MCF 10A (cell line): ENCODE measurements around the gene PPP1R12A. TPM values are rescaled to one million over a fixed set of nuclear protein-coding genes. Genes with fewer than 3 reads are reported as not detected.
"Not testable (repeated sequence)": the region's sequence is repeated elsewhere in the genome, so short reads cannot be mapped to it uniquely, and the experiment has no call there.

Source experiments
- BruUV-seq: library from RNA; stranded (reverse); fragments of 400-500 nt; replicated peaks from 2 replicates; lab custom pipeline; 2021; lab: Mats Ljungman, UMichigan
- CTCF ChIA-PET: fragments of 300-600 bp; sonication (Branson Sonifier 250); formaldehyde crosslinking; extraction: SDS; loops from one replicate; lab custom pipeline; 2021; ENCODE audit warnings: antibody characterized with exemption, inconsistent platforms; lab: Yijun Ruan, JAX
- POLR2A ChIA-PET: fragments of 300-600, 350-650 bp; sonication (Branson Sonifier 250); formaldehyde crosslinking; extraction: SDS; loops from one replicate; lab custom pipeline; 2020; ENCODE audit warnings: antibody characterized with exemption, inconsistent platforms; lab: Yijun Ruan, JAX
- DNase-seq: peaks from one replicate; pipeline ENCODE4 v3.0.0-alpha.2; 2018; ENCODE audit not compliant: unreplicated experiment
- H3K27ac Mint-ChIP-seq: one replicate; pipeline ENCODE4 v1.8.0; 2022; ENCODE audit warnings: mild to moderate bottlenecking, low read depth, mixed read lengths; ENCODE audit not compliant: unreplicated experiment
- H3K27me3 Mint-ChIP-seq: one replicate; pipeline ENCODE4 v1.8.0; 2022; ENCODE audit warnings: mixed read lengths; ENCODE audit not compliant: insufficient read depth, unreplicated experiment
- H3K36me3 Mint-ChIP-seq: one replicate; pipeline ENCODE4 v1.8.0; 2022; ENCODE audit warnings: mild to moderate bottlenecking, moderate library complexity, mixed read lengths; ENCODE audit not compliant: insufficient read depth, unreplicated experiment
- H3K4me1 Mint-ChIP-seq: one replicate; pipeline ENCODE4 v1.8.0; 2022; ENCODE audit warnings: mixed read lengths; ENCODE audit not compliant: insufficient read depth, unreplicated experiment
- H3K4me3 Mint-ChIP-seq: one replicate; pipeline ENCODE4 v1.8.0; 2022; ENCODE audit warnings: mild to moderate bottlenecking, moderate library complexity, mixed read lengths; ENCODE audit not compliant: unreplicated experiment
- H3K9me3 Mint-ChIP-seq: one replicate; pipeline ENCODE4 v1.8.0; 2022; ENCODE audit warnings: mixed read lengths; ENCODE audit not compliant: unreplicated experiment
- CTCF ChIP-seq: fragments of 200-600 bp; IDR thresholded peaks from one replicate; pipeline ENCODE4 v1.8.0; 2022; ENCODE audit warnings: antibody characterized with exemption, mild to moderate bottlenecking; ENCODE audit not compliant: unreplicated experiment
- intact Hi-C: fragments of 100-400 bp; cut with micrococcal nuclease; formaldehyde crosslinking; loops from 2 replicates; pipeline ENCODE4 v1.14.1; 2022
- total RNA-seq: library from RNA; stranded (reverse); gene quantifications from 2 replicates; pipeline ENCODE4 v1.2.3, GENCODE V29; 2022

The PPP1R12A gene
- total RNA-seq, 1 experiment from 2014 or later: 78.0 TPM

- no peak for DNase-seq
- H3K9me3 Mint-ChIP-seq: no peaks in the 10 kb centered on the region
- peaks cover 6% of the 10 kb centered on the region for H3K4me1 Mint-ChIP-seq
- intact Hi-C loops: no loop called here
- no peak for TF ChIP-seq CTCF
- H3K36me3 Mint-ChIP-seq: no peaks in the 10 kb centered on the region
- H3K27ac Mint-ChIP-seq: no peak overlapping the region
- ChIA-PET POLR2A (interaction anchor here (0.5 to 0.8 kb wide), 2 partner anchors 11 to 100 kb away, joined by 3 read pairs; partner anchors contain the start of gene PPP1R12A), CTCF (no interaction called here)
- H3K4me3 Mint-ChIP-seq: no peak overlapping the region
- BruUV-seq: no TSS peak
- peaks cover 9% of the 10 kb centered on the region for H3K27me3 Mint-ChIP-seq
These were observed 10.5 kb upstream of the PPP1R12A start for GRCh38 chr12:79945433-79945832.

GRCh38 chr12:79944565-79944964 is 9.7 kb upstream of the PPP1R12A start:
- Mint-ChIP-seq H3K27me3 (peaks cover 7% of the 10 kb centered on the region), H3K36me3 (no peaks in the 10 kb centered on the region), H3K9me3 (no peaks in the 10 kb centered on the region), H3K4me1 (peaks cover 5% of the 10 kb centered on the region), H3K4me3 (no peak overlapping the region), H3K27ac (no peak overlapping the region)
- ChIA-PET POLR2A (interaction anchor here (0.6 to 0.8 kb wide), 3 partner anchors 10 to 246 kb away, joined by 3 to 4 read pairs (median 4); partner anchors contain the start of gene PPP1R12A), CTCF (interaction anchor here (0.5 kb wide), 1 partner anchor 238 kb away, joined by 3 read pairs; no protein-coding TSS in a partner anchor)
- intact Hi-C loops: no loop called here
- no TSS peak for BruUV-seq
- no peak for TF ChIP-seq CTCF
- DNase-seq: no peak

GRCh38 chr12:79942846-79943245 is 7.9 kb upstream of the PPP1R12A start:
- peaks cover 11% of the 10 kb centered on the region for H3K36me3 Mint-ChIP-seq
- BruUV-seq, H3K4me1 Mint-ChIP-seq, H3K27me3 Mint-ChIP-seq, H3K27ac Mint-ChIP-seq, H3K4me3 Mint-ChIP-seq, intact Hi-C loops, H3K9me3 Mint-ChIP-seq, CTCF ChIA-PET, POLR2A ChIA-PET, DNase-seq: not testable (repeated sequence)

- no peak for DNase-seq
- Mint-ChIP-seq H3K27ac (no peak overlapping the region), H3K4me1 (peaks cover 7% of the 10 kb centered on the region), H3K27me3 (no peaks in the 10 kb centered on the region), H3K4me3 (no peak overlapping the region), H3K36me3 (peaks cover 16% of the 10 kb centered on the region), H3K9me3 (no peaks in the 10 kb centered on the region)
- POLR2A ChIA-PET: no interaction called here
- TF ChIP-seq CTCF: no peak
- intact Hi-C loops: loop anchor here (10.0 kb wide), 2 partner anchors 105 to 175 kb away; no protein-coding TSS in a partner anchor
- CTCF ChIA-PET: no interaction called here
- no TSS peak for BruUV-seq
These were observed 4.9 kb upstream of the PPP1R12A start for GRCh38 chr12:79939728-79940310.
